ENCODE measurements around the gene RBM20. TPM values are rescaled to one million over a fixed set of nuclear protein-coding genes. Genes with fewer than 3 reads are reported as not detected.
"Not testable (repeated sequence)": the region's sequence is repeated elsewhere in the genome, so short reads cannot be mapped to it uniquely, and the experiment has no call there.

Gene RBM20
- total and polyA plus RNA-seq, 2 donors from 2014 or later: 0.88 to 2.1 TPM

DNA sequence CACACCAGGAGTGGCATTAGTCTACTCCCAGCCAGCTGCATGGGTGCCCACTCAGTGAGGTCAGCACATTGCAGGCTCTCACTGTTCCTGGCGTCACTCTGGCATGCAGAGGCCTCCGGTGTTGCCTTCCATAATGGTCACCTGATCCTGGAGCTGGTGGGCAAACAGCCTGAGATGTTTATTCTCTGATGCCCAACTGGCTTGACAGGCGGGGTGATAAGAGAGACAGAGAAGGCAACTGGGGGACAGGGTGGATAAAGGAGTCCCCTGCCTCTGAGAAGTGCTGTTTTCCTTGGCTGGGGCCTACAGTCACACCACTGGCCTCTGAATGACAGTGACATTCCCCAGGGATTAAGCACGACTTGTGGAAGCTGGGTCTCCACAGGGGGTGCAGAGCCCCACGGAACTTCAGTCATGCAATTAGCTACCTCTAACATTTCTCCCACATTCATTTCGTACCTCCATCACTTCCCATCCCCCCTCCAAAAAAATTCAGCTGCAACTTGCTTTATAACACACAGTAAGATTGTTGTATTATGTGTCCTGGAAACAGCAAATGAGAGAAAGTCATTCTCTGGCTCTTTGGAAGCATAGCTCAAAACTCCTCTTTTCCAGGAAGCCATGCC is 7.1 kb upstream of the RBM20 start:
- Histone ChIP-seq H3K27me3 (ENCODE audit: control insufficient read depth, insufficient read depth, low read length) (peaks cover 1% of the 10 kb centered on the region), H3K9me3 (ENCODE audit: control insufficient read depth in 2 of 3, insufficient read depth in 1 of 3, low read length in 3 of 3) (no peaks in the 10 kb centered on the region), H3K36me3 (ENCODE audit: control insufficient read depth in 2 of 3, insufficient read depth in 3 of 3, low read length in 3 of 3) (no peaks in the 10 kb centered on the region), H3K4me3 (ENCODE audit: low read length in 3 of 3) (no peak overlapping the region), H3K27ac (ENCODE audit: low read depth in 2 of 2, low read length in 2 of 2) (no peak overlapping the region), H3K9ac (ENCODE audit: low read length in 3 of 3) (no peak overlapping the region), H3K4me1 (ENCODE audit: control insufficient read depth in 2 of 3, insufficient read depth in 2 of 3, low read depth in 1 of 3, low read length in 3 of 3) (peaks cover 0 to 10% (median 2%) of the 10 kb centered on the region in 3 donors)
- FAIRE-seq (no peak), DNase-seq (peak in 4 of 5 donors; percentile 74 to 77 (median 74))
- TF ChIP-seq, protein P1, sequence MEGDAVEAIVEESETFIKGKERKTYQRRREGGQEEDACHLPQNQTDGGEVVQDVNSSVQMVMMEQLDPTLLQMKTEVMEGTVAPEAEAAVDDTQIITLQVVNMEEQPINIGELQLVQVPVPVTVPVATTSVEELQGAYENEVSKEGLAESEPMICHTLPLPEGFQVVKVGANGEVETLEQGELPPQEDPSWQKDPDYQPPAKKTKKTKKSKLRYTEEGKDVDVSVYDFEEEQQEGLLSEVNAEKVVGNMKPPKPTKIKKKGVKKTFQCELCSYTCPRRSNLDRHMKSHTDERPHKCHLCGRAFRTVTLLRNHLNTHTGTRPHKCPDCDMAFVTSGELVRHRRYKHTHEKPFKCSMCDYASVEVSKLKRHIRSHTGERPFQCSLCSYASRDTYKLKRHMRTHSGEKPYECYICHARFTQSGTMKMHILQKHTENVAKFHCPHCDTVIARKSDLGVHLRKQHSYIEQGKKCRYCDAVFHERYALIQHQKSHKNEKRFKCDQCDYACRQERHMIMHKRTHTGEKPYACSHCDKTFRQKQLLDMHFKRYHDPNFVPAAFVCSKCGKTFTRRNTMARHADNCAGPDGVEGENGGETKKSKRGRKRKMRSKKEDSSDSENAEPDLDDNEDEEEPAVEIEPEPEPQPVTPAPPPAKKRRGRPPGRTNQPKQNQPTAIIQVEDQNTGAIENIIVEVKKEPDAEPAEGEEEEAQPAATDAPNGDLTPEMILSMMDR (IDR thresholded peaks at IDR 0.05; ENCODE audit: borderline replicate concordance, extremely low read depth, insufficient read depth): no peak
- intact Hi-C loops (cut with DNase I): no loop called here

DNA sequence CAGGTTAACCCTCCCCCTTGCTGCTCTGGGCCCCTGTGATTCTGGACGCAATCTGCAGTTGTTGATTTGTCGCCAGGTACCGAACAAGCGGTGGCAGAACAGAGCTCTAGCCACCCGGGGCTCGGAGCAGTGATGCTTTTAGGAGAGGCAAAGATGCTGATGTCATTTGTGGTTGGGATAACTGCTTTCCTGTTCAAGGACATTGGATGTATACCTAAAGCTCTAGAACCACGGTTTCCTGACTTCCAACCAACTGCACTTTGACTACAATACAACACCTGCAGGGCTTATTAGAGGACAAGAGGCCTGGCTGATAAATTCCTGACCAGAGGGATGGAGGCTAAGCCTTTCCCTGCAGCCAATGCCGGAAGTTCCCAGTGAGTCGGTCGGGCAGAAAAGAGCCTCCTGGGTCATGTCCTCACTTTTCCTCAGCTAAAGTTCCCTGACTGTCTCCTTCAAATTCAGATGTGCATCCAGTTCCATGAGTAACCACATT is 6.5 kb upstream of the RBM20 start:
- FAIRE-seq (no peak), DNase-seq (peak in 2 of 5 donors; percentile 16 to 17)
- Histone ChIP-seq H3K36me3 (ENCODE audit: control insufficient read depth in 2 of 3, insufficient read depth in 3 of 3, low read length in 3 of 3) (no peaks in the 10 kb centered on the region), H3K9ac (ENCODE audit: low read length in 3 of 3) (no peak overlapping the region), H3K9me3 (ENCODE audit: control insufficient read depth in 2 of 3, insufficient read depth in 1 of 3, low read length in 3 of 3) (no peaks in the 10 kb centered on the region), H3K27ac (ENCODE audit: low read depth in 2 of 2, low read length in 2 of 2) (no peak overlapping the region), H3K4me3 (ENCODE audit: low read length in 3 of 3) (no peak overlapping the region), H3K27me3 (ENCODE audit: control insufficient read depth, insufficient read depth, low read length) (peaks cover 6% of the 10 kb centered on the region), H3K4me1 (ENCODE audit: control insufficient read depth in 2 of 3, insufficient read depth in 2 of 3, low read depth in 1 of 3, low read length in 3 of 3) (peaks cover 0 to 10% (median 2%) of the 10 kb centered on the region in 3 donors)
- intact Hi-C loops (cut with DNase I): no loop called here
- TF ChIP-seq, protein P1 (IDR thresholded peaks at IDR 0.05; ENCODE audit: borderline replicate concordance, extremely low read depth, insufficient read depth): no peak

DNA sequence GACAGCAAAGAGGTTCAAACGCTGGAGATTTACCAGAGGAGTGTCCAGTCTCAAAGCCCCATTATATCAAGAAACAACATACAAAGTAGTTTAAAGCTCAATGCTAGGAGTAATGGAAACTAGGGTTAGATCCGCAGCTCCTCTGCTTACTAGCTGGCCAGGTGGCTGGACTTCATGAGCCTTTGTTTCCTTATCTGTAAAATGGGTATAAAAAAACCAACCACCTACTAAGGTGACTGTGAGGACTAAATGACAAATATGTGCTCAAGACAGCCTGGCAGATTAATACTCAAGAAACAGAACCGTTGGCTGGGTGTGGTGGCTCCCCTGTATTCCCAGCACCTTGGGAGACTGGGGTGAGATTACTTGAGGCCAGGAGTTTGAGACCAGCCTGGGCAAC is 5.8 kb upstream of the RBM20 start:
- H3K9me3 ChIP-seq (ENCODE audit: control insufficient read depth in 2 of 3, insufficient read depth in 1 of 3, low read length in 3 of 3): no peaks in the 10 kb centered on the region
- TF ChIP-seq, protein P1 (IDR thresholded peaks at IDR 0.05; ENCODE audit: borderline replicate concordance, extremely low read depth, insufficient read depth): no peak
- intact Hi-C loops (cut with DNase I): no loop called here
- H3K36me3 ChIP-seq (ENCODE audit: control insufficient read depth in 2 of 3, insufficient read depth in 3 of 3, low read length in 3 of 3): no peaks in the 10 kb centered on the region
- no peak overlapping the region for H3K4me3 ChIP-seq (ENCODE audit: low read length in 3 of 3)
- no peak overlapping the region for H3K9ac ChIP-seq (ENCODE audit: low read length in 3 of 3)
- peaks cover 0 to 10% (median 2%) of the 10 kb centered on the region in 3 donors for H3K4me1 ChIP-seq (ENCODE audit: control insufficient read depth in 2 of 3, insufficient read depth in 2 of 3, low read depth in 1 of 3, low read length in 3 of 3)
- no peak overlapping the region for H3K27ac ChIP-seq (ENCODE audit: low read depth in 2 of 2, low read length in 2 of 2)
- DNase-seq (no peak), FAIRE-seq (no peak)
- H3K27me3 ChIP-seq (ENCODE audit: control insufficient read depth, insufficient read depth, low read length): peaks cover 13% of the 10 kb centered on the region

DNA sequence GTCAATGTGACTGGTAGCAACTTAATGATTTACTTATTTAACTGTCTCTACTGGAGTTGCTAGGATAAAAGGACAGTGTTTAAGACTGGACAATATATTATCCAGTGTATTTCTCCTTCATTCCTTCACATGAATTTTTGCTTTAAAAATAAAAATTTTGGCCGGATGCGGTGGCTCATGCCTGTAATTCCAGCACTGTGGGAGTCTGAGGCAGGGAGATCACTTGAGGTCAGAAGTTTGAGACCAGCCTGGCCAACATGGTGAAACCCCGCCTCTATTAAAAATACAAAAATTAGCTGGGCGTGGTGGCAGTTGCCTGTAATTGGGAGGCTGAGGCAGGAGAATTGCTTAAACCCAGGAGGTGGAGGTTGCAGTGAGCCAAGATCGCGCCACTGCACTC is 5.1 kb upstream of the RBM20 start:
- DNase-seq; intact Hi-C loops (cut with DNase I); H3K4me3 ChIP-seq (ENCODE audit: low read length in 3 of 3); H3K4me1 ChIP-seq (ENCODE audit: control insufficient read depth in 2 of 3, insufficient read depth in 2 of 3, low read depth in 1 of 3, low read length in 3 of 3); H3K36me3 ChIP-seq (ENCODE audit: control insufficient read depth in 2 of 3, insufficient read depth in 3 of 3, low read length in 3 of 3); FAIRE-seq; H3K27ac ChIP-seq (ENCODE audit: low read depth in 2 of 2, low read length in 2 of 2); H3K9me3 ChIP-seq (ENCODE audit: control insufficient read depth in 2 of 3, insufficient read depth in 1 of 3, low read length in 3 of 3); H3K9ac ChIP-seq (ENCODE audit: low read length in 3 of 3): not testable (repeated sequence)
- peaks cover 13% of the 10 kb centered on the region for H3K27me3 ChIP-seq (ENCODE audit: control insufficient read depth, insufficient read depth, low read length)

- H3K4me3 ChIP-seq (ENCODE audit: low read length in 3 of 3); H3K36me3 ChIP-seq (ENCODE audit: control insufficient read depth in 2 of 3, insufficient read depth in 3 of 3, low read length in 3 of 3); H3K9me3 ChIP-seq (ENCODE audit: control insufficient read depth in 2 of 3, insufficient read depth in 1 of 3, low read length in 3 of 3); H3K9ac ChIP-seq (ENCODE audit: low read length in 3 of 3); H3K27ac ChIP-seq (ENCODE audit: low read depth in 2 of 2, low read length in 2 of 2); FAIRE-seq; intact Hi-C loops (cut with DNase I); DNase-seq; H3K4me1 ChIP-seq (ENCODE audit: control insufficient read depth in 2 of 3, insufficient read depth in 2 of 3, low read depth in 1 of 3, low read length in 3 of 3): not testable (repeated sequence)
- peaks cover 13% of the 10 kb centered on the region for H3K27me3 ChIP-seq (ENCODE audit: control insufficient read depth, insufficient read depth, low read length)
Observed at GRCh38 chr10:110639858-110640257, 4.3 kb upstream of the RBM20 start.
